GM18519 (cell line): ENCODE measurements around the gene ALPK3.

Experiments
- ATAC-seq: cut with Tn5 transposase; IDR thresholded peaks from one replicate; pipeline ENCODE4 v1.9.1; 2021; ENCODE audit warnings: mild to moderate bottlenecking, moderate library complexity; ENCODE audit not compliant: unreplicated experiment, low FRiP score

ALPK3 gene

GRCh38 chr15:84819791-84820190, 2.6 kb downstream of the ALPK3 start:
- no peak for ATAC-seq

GRCh38 chr15:84821501-84822021, 4.4 kb downstream of the ALPK3 start:
- no peak for ATAC-seq

GRCh38 chr15:84822653-84823281, 5.6 kb downstream of the ALPK3 start:
- ATAC-seq, result no peak

- ATAC-seq, result no peak
These were observed 6.2 kb downstream of the ALPK3 start for GRCh38 chr15:84823282-84823878.

- no peak for ATAC-seq
These were observed 7.3 kb downstream of the ALPK3 start for GRCh38 chr15:84824260-84825007.

- ATAC-seq, result no peak
These were observed 9.2 kb downstream of the ALPK3 start for GRCh38 chr15:84826369-84826823.

- no peak for ATAC-seq
These were observed 10.1 kb downstream of the ALPK3 start for GRCh38 chr15:84827246-84827645.

GRCh38 chr15:84828086-84828908, 11.1 kb downstream of the ALPK3 start:
- ATAC-seq, result no peak

GRCh38 chr15:84829428-84829827, 12.3 kb downstream of the ALPK3 start:
- ATAC-seq, result no peak

- ATAC-seq, result no peak
These were observed 12.9 kb downstream of the ALPK3 start for GRCh38 chr15:84830036-84830435.

GRCh38 chr15:84831028-84831427, 13.9 kb downstream of the ALPK3 start:
- no peak for ATAC-seq

GRCh38 chr15:84831613-84832012, 14.5 kb downstream of the ALPK3 start:
- no peak for ATAC-seq

- no peak for ATAC-seq
These were observed 15.4 kb downstream of the ALPK3 start for GRCh38 chr15:84832448-84833040.

- no peak for ATAC-seq
These were observed 16.5 kb downstream of the ALPK3 start for GRCh38 chr15:84833447-84834228.

GRCh38 chr15:84834229-84834955, 17.2 kb downstream of the ALPK3 start:
- ATAC-seq, result no peak

- ATAC-seq, result no peak
These were observed 17.8 kb downstream of the ALPK3 start for GRCh38 chr15:84834969-84835368.

- ATAC-seq, result no peak
These were observed 18.6 kb downstream of the ALPK3 start for GRCh38 chr15:84835661-84836337.

- no peak for ATAC-seq
These were observed 19.7 kb downstream of the ALPK3 start for GRCh38 chr15:84836844-84837243.
